ENCODE data around the gene DACH1.

- no peak for TF ChIP-seq ZNF425 (CRISPR knock-in tag; conservative IDR thresholded peaks at IDR 0.05)
- TF ChIP-seq CTCF (IDR thresholded peaks at IDR 0.05), result no peak
- no peak for TF ChIP-seq NFE2L1 (CRISPR knock-in tag; IDR thresholded peaks at IDR 0.05)
- no peak for TF ChIP-seq ZBTB21 (CRISPR knock-in tag; IDR thresholded peaks at IDR 0.05; ENCODE audit: borderline replicate concordance)
- TF ChIP-seq MYBL2 (CRISPR knock-in tag; IDR thresholded peaks at IDR 0.05), result no peak
- no peak for TF ChIP-seq ZNF219 (CRISPR knock-in tag; IDR thresholded peaks at IDR 0.05; ENCODE audit: borderline replicate concordance)
- no peak for TF ChIP-seq PRDM15 (CRISPR knock-in tag; IDR thresholded peaks at IDR 0.05)
Measured at GRCh38 chr13:71589032-71589431, 278.0 kb downstream of the DACH1 start.
